Spleen (tissue), 11 donors: ENCODE data around the gene KCNG2. TPM values are rescaled to one million over a fixed set of nuclear protein-coding genes. Genes with fewer than 3 reads are reported as not detected.

Experiments
- DNase-seq: peaks from one replicate; pipeline ENCODE4 v3.0.0-alpha.2; 2020
- H3K27ac ChIP-seq, 8 donors: fragments of 200-600 bp; sonication (generic) in 7 of 8; 1 replicate in 4 of 8; 2 replicates in 4 of 8; pipeline versions ENCODE4 v1.5.0 to v1.8.0; 2016 to 2021; ENCODE audit warnings: inconsistent platforms in 4 of 8, mild to moderate bottlenecking in 4 of 8, moderate library complexity in 1 of 8
- H3K27me3 ChIP-seq, 7 donors: fragments of 200-600 bp; sonication (generic) in 6 of 7; replicated peaks in 1 of 7; 1 replicate in 4 of 7; 2 replicates in 3 of 7; pipeline versions ENCODE4 v1.5.0 to v1.8.0; 2016 to 2021; ENCODE audit warnings: inconsistent platforms in 3 of 7, mild to moderate bottlenecking in 1 of 7
- H3K36me3 ChIP-seq, 6 donors: fragments of 200-600 bp; sonication (generic) in 5 of 6; 1 replicate in 4 of 6; 2 replicates in 2 of 6; pipeline versions ENCODE4 v1.5.0 to v1.8.0; 2016 to 2021; ENCODE audit warnings: inconsistent platforms in 2 of 6
- H3K4me1 ChIP-seq, 6 donors: fragments of 200-600 bp; sonication (generic) in 5 of 6; 1 replicate in 3 of 6; 2 replicates in 3 of 6; pipeline versions ENCODE4 v1.5.0 to v1.8.0; 2016 to 2021; ENCODE audit warnings: inconsistent platforms in 3 of 6
- H3K4me3 ChIP-seq, 8 donors: fragments of 200-600 bp; sonication (generic) in 7 of 8; 1 replicate in 4 of 8; 2 replicates in 4 of 8; pipeline versions ENCODE4 v1.5.0 to v1.8.0; 2016 to 2021; ENCODE audit warnings: inconsistent platforms in 4 of 8, mild to moderate bottlenecking in 4 of 8, moderate library complexity in 2 of 8
- H3K9me3 ChIP-seq, 8 donors: fragments of 200-600 bp; sonication (generic) in 7 of 8; 1 replicate in 4 of 8; 2 replicates in 4 of 8; pipeline versions ENCODE4 v1.5.0 to v1.8.0; 2016 to 2021; ENCODE audit warnings: inconsistent platforms in 4 of 8
- CTCF ChIP-seq, 11 experiments: fragments of 200-600 bp in 7 of 11; fragments of 450-650 bp in 4 of 11; sonication (generic) in 4 of 11; IDR thresholded peaks in 8 of 11; conservative IDR thresholded peaks in 3 of 11; 1 replicate in 7 of 11; 2 replicates in 4 of 11; pipeline versions ENCODE4 v1.4.0 to v1.8.0; 2016 to 2021; ENCODE audit warnings: antibody characterized with exemption in 11 of 11, inconsistent platforms in 4 of 11, mild to moderate bottlenecking in 1 of 11
- POLR2A ChIP-seq, 3 donors: fragments of 450-650 bp; IDR thresholded peaks; one replicate each; pipeline ENCODE4 v1.5.1; 2017; ENCODE audit warnings: antibody characterized with exemption in 3 of 3, mild to moderate bottlenecking in 1 of 3
- POLR2AphosphoS5 ChIP-seq, 3 donors: sonication (generic); formaldehyde crosslinking; IDR thresholded peaks; one replicate each; pipeline ENCODE4 v1.5.1; 2017; ENCODE audit warnings: antibody characterized with exemption in 3 of 3
- WGBS, 5 donors: extraction: QIAGEN DNeasy Blood & Tissue Kit in 3 of 5; methylation state at CpG; one replicate each; pipeline versions ENCODE4 v1.1.5 to v1.1.7; 2013 to 2018; 5-methylcytosine and 5-hydroxymethylcytosine counted together
- intact Hi-C: fragments of 100-400 bp; cut with DNase I; formaldehyde crosslinking; loops from one replicate; pipeline ENCODE4 v1.15.0; 2023; ENCODE audit warnings: low total_unique reads
- polyA plus RNA-seq, 3 donors: library from polyadenylated mRNA; stranded (reverse); fragments of 200-250 nt; gene quantifications; one replicate each; pipeline ENCODE4 v1.2.1, GENCODE V29; 2013
- total RNA-seq, 7 donors: library from RNA; depleted of rRNA in 3 of 7; stranded (reverse); fragments of >200 nt in 3 of 7; fragmentation: NEBNext Ultra II Directional in 4 of 7; extraction: Animal tissue kit (Norgen Biotek cat#: 25700) in 4 of 7; gene quantifications; one replicate each; pipeline versions ENCODE4 v1.1.0 to v1.2.1, GENCODE V29; 2016 to 2021
- donor health status: healthy with polysubstance abuse.
- donor health status: DM: no; HTN: no; CAD: no; lungs with moderate emphysema.
- donor health status: DM: no; HTN: no; CAD: no.
- donor health status: Bipolar disorder and iron deficiency.
- donor health status: healthy.
- donor health status: DM: no; HTN: no; CAD: no.
- donor health status: DM: yes; HTN: yes; CAD: no.

Gene KCNG2
- total and polyA plus RNA-seq, 10 donors: 0.15 to 3.2 (median 0.38) TPM; not detected in 1

- DNase-seq: no peak
- no peaks in the 10 kb centered on the region for H3K4me1 ChIP-seq
- peaks cover 0 to 21% (median 12%) of the 10 kb centered on the region in 6 donors for H3K36me3 ChIP-seq
- peaks cover 0 to 52% (median 9%) of the 10 kb centered on the region in 8 donors for H3K9me3 ChIP-seq
- no peak overlapping the region for H3K27ac ChIP-seq
- intact Hi-C loops: no loop called here
- H3K27me3 ChIP-seq: no peaks in the 10 kb centered on the region
- WGBS, 5 donors: 3 to 33% (median 14%) methylated on average over 1 of the region's 1 CpG
- TF ChIP-seq CTCF (IDR thresholded peaks at IDR 0.05 in 8 of 11, conservative IDR thresholded peaks at IDR 0.05 in 3 of 11) (no peak), POLR2A (IDR thresholded peaks at IDR 0.05) (no peak)
- H3K4me3 ChIP-seq: no peak overlapping the region
These were observed 37.4 kb upstream of the KCNG2 start for GRCh38 chr18:79760348-79760747.

- intact Hi-C loops: no loop called here
- WGBS, 5 donors: 63 to 85% (median 67%) methylated on average over 1 of the region's 1 CpG
- Histone ChIP-seq H3K27ac (no peak overlapping the region), H3K27me3 (no peaks in the 10 kb centered on the region), H3K9me3 (peaks cover 0 to 46% (median 9%) of the 10 kb centered on the region in 8 donors), H3K4me3 (no peak overlapping the region), H3K4me1 (no peaks in the 10 kb centered on the region), H3K36me3 (peaks cover 0 to 16% (median 7%) of the 10 kb centered on the region in 6 donors)
- TF ChIP-seq CTCF (IDR thresholded peaks at IDR 0.05 in 8 of 11, conservative IDR thresholded peaks at IDR 0.05 in 3 of 11): no peak
- no peak for TF ChIP-seq POLR2A (IDR thresholded peaks at IDR 0.05)
- no peak for TF ChIP-seq POLR2AphosphoS5 (IDR thresholded peaks at IDR 0.05)
- DNase-seq: peak; percentile 1
These were observed 36.9 kb upstream of the KCNG2 start for GRCh38 chr18:79760881-79761280.

- TF ChIP-seq POLR2A (IDR thresholded peaks at IDR 0.05) (no peak), POLR2AphosphoS5 (IDR thresholded peaks at IDR 0.05) (no peak), CTCF (IDR thresholded peaks at IDR 0.05 in 8 of 11, conservative IDR thresholded peaks at IDR 0.05 in 3 of 11) (no peak)
- Histone ChIP-seq H3K4me1 (no peaks in the 10 kb centered on the region), H3K4me3 (no peak overlapping the region), H3K27ac (no peak overlapping the region), H3K9me3 (peaks cover 0 to 49% (median 23%) of the 10 kb centered on the region in 8 donors), H3K36me3 (no peaks in the 10 kb centered on the region), H3K27me3 (peaks cover 0 to 9% (median 0%) of the 10 kb centered on the region in 7 donors)
- intact Hi-C loops: no loop called here
- peak; percentile 27 for DNase-seq
These were observed 34.3 kb upstream of the KCNG2 start for GRCh38 chr18:79763407-79763806.

GRCh38 chr18:79764131-79764530 lies 33.6 kb upstream of the KCNG2 start:
- no peaks in the 10 kb centered on the region for H3K36me3 ChIP-seq

More at GRCh38 chr18:79764131-79764530, 33.6 kb upstream of the KCNG2 start:
- peak; percentile 46 for DNase-seq
- Histone ChIP-seq H3K9me3 (peaks cover 0 to 49% (median 27%) of the 10 kb centered on the region in 8 donors), H3K4me1 (no peaks in the 10 kb centered on the region), H3K27ac (no peak overlapping the region), H3K27me3 (peaks cover 0 to 9% (median 0%) of the 10 kb centered on the region in 7 donors), H3K4me3 (no peak overlapping the region)
- intact Hi-C loops: no loop called here
- 74 to 83% (median 77%) methylated on average over 3 to 6 of the region's 6 CpGs for WGBS, 5 donors
- TF ChIP-seq POLR2A (IDR thresholded peaks at IDR 0.05): no peak
- TF ChIP-seq POLR2AphosphoS5 (IDR thresholded peaks at IDR 0.05): no peak
- no peak for TF ChIP-seq CTCF (IDR thresholded peaks at IDR 0.05 in 8 of 11, conservative IDR thresholded peaks at IDR 0.05 in 3 of 11)
